ENCODE results near the gene FCRL2.

Gene FCRL2

DNA sequence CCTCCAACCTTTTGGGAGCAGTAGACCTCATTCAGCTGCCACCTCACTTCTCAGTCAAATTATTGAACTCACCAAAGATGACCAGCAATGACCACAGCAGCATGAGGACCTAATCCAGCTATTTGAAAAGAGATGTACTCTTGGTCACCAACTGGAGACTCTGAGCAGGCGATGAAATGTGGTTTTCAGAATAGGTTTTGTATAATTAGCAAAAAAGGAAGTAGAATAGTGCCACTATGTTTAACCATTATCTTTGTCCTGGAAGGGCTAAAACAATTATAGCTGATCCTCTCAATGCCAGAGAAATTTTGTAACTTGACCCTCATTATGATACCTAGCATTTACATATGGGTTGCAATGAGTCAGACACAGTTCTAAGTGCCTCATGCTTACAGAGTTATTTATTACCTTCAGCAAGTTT is at the start of gene FCRL2:
Gene FCRL2 (minus strand): TSS at position 162 of the 421 bp plus-strand sequence. CDS start 59 bp downstream, at position 103.
- no peak for TF ChIP-seq ZNF274 (IDR thresholded peaks at IDR 0.05; ENCODE audit: low read depth, low read length)
- peak within 1 kb of the TSS; percentile 39; the same call in 1 of the 2 replicates for H3K4me3 ChIP-seq (ENCODE audit: low read length)

GRCh38 chr1:157820299-157820698 is 43.4 kb upstream of the FCRL2 start:
- H3K4me3 ChIP-seq (ENCODE audit: low read length), result no peak overlapping the region
- TF ChIP-seq ZNF274 (IDR thresholded peaks at IDR 0.05; ENCODE audit: low read depth, low read length), result no peak

DNA sequence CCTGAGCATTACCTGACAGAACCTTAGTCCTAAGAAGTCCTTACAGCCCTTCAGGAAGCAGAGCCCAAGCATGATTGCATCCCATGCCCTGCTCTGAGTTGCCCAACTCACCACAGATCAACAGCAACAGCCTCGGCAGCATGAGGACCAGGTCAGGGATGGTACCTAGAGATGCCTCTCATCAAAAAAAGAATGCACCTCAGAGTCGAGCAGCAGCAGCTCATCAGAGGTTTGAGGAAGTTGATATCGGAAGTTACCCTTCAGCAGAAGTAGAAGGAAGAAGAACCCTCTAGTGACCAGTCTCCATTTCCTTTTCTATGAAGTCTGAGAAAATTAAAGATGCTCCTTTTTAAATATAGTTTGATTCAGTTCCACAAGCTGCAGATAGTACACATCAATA is 43.0 kb upstream of the FCRL2 start, which contains the start of gene FCRL1:
Gene FCRL1 (minus strand): TSS at position 225 of the 400 bp plus-strand sequence. CDS start 83 bp downstream, at position 142.
- H3K4me3 ChIP-seq (ENCODE audit: low read length), result no peak within 1 kb of the TSS
- TF ChIP-seq ZNF274 (IDR thresholded peaks at IDR 0.05; ENCODE audit: low read depth, low read length), result no peak

GRCh38 chr1:157819215-157819614 is 42.3 kb upstream of the FCRL2 start:
- H3K4me3 ChIP-seq (ENCODE audit: low read length), result no peak overlapping the region
- no peak for TF ChIP-seq ZNF274 (IDR thresholded peaks at IDR 0.05; ENCODE audit: low read depth, low read length)

- TF ChIP-seq ZNF274 (IDR thresholded peaks at IDR 0.05; ENCODE audit: low read depth, low read length), result no peak
Observed at GRCh38 chr1:157813269-157813668, 36.3 kb upstream of the FCRL2 start.

GRCh38 chr1:157806431-157807149 is 29.7 kb upstream of the FCRL2 start:
- H3K4me3 ChIP-seq (ENCODE audit: low read length), result peak overlapping the region; percentile 6; the same call in 1 of the 2 replicates
- TF ChIP-seq ZNF274 (IDR thresholded peaks at IDR 0.05; ENCODE audit: low read depth, low read length), result no peak

More at GRCh38 chr1:157813269-157813668, 36.3 kb upstream of the FCRL2 start:
- H3K4me3 ChIP-seq (ENCODE audit: low read length), result no peak overlapping the region

DNA sequence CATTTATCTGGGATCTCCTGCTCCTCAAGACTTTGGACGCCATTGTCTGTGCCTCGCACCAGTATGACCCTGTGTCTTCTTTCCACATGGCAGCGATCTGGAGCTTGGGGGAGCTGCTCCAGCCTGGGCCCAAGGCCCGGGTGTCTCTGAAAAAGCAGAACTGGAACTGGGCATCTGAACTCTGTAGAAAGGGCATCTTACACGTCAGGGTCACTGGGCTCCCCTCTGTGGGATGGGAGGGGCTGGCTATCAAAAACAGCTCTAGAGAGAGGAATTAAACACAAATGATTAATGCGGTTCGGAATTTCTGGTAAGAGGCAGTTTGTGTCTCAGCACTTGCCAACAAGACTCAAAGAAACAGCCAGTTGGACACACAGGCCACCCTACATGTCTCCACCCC is 26.9 kb upstream of the FCRL2 start:
- H3K4me3 ChIP-seq (ENCODE audit: low read length), result no peak overlapping the region
- TF ChIP-seq ZNF274 (IDR thresholded peaks at IDR 0.05; ENCODE audit: low read depth, low read length), result no peak

- no peak for TF ChIP-seq ZNF274 (IDR thresholded peaks at IDR 0.05; ENCODE audit: low read depth, low read length)
- no peak overlapping the region for H3K4me3 ChIP-seq (ENCODE audit: low read length)
Observed at GRCh38 chr1:157799996-157800395, 23.1 kb upstream of the FCRL2 start.

GRCh38 chr1:157798211-157798610 is 21.3 kb upstream of the FCRL2 start:
- no peak overlapping the region for H3K4me3 ChIP-seq (ENCODE audit: low read length)
- TF ChIP-seq ZNF274 (IDR thresholded peaks at IDR 0.05; ENCODE audit: low read depth, low read length), result no peak

- TF ChIP-seq ZNF274 (IDR thresholded peaks at IDR 0.05; ENCODE audit: low read depth, low read length), result no peak
- no peak overlapping the region for H3K4me3 ChIP-seq (ENCODE audit: low read length)
Observed at GRCh38 chr1:157785248-157785647, 8.3 kb upstream of the FCRL2 start.

DNA sequence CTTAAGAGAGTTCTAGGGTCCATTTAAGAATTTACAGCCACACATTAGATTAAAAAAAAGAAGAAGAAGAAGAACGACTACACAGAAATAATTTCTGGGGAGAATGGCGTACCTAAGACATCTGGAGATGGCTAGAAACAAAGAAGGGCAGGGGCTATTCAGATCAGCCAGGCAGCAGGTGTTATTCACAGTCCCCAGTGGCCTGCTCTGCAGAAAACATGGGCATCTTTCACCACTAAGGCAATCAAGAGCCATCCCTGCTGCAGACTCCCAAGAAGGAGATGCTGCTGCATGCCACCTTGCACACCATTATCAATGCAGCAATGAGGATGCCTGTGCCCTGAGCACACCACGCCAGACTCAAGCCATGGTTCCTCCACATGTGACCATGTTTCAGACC is 7.9 kb upstream of the FCRL2 start:
- no peak for TF ChIP-seq ZNF274 (IDR thresholded peaks at IDR 0.05; ENCODE audit: low read depth, low read length)
- H3K4me3 ChIP-seq (ENCODE audit: low read length), result no peak overlapping the region

- H3K4me3 ChIP-seq (ENCODE audit: low read length), result no peak overlapping the region
- no peak for TF ChIP-seq ZNF274 (IDR thresholded peaks at IDR 0.05; ENCODE audit: low read depth, low read length)
Observed at GRCh38 chr1:157782931-157783330, 6.0 kb upstream of the FCRL2 start.

GRCh38 chr1:157781048-157781447 is 4.1 kb upstream of the FCRL2 start:
- no peak for TF ChIP-seq ZNF274 (IDR thresholded peaks at IDR 0.05; ENCODE audit: low read depth, low read length)
- no peak overlapping the region for H3K4me3 ChIP-seq (ENCODE audit: low read length)

- no peak overlapping the region for H3K4me3 ChIP-seq (ENCODE audit: low read length)
- TF ChIP-seq ZNF274 (IDR thresholded peaks at IDR 0.05; ENCODE audit: low read depth, low read length), result no peak
Observed at GRCh38 chr1:157775101-157775870, 1.6 kb downstream of the FCRL2 start.

- no peak overlapping the region for H3K4me3 ChIP-seq (ENCODE audit: low read length)
- no peak for TF ChIP-seq ZNF274 (IDR thresholded peaks at IDR 0.05; ENCODE audit: low read depth, low read length)
Observed at GRCh38 chr1:157774412-157774811, 2.5 kb downstream of the FCRL2 start.
